Endothelial cell of umbilical vein (primary cell): ENCODE measurements around the gene CC2D2B.

Experiments used
- CTCF ChIP-seq, 2 donors: IDR thresholded peaks; 1 replicate in 1 of 2; 2 replicates in 1 of 2; pipeline ENCODE4 v1.5.1; 2011; ENCODE audit warnings: low read length in 2 of 2, mild to moderate bottlenecking in 2 of 2, moderate library complexity in 2 of 2, control low read depth in 1 of 2, inconsistent platforms in 1 of 2, low read depth in 1 of 2; ENCODE audit not compliant: insufficient read depth in 1 of 2; ENCODE audit errors: extremely low read depth in 1 of 2
- EZH2 ChIP-seq: IDR thresholded peaks from 2 replicates; pipeline ENCODE4 v1.6.1; 2012; ENCODE audit warnings: borderline replicate concordance, low read depth, mild to moderate bottlenecking, moderate library complexity, low read length, inconsistent platforms; ENCODE audit not compliant: severe bottlenecking
- FOS ChIP-seq: IDR thresholded peaks from 2 replicates; pipeline ENCODE4 v1.6.1; 2011; ENCODE audit warnings: mild to moderate bottlenecking, low read length, moderate library complexity, borderline replicate concordance; ENCODE audit not compliant: insufficient read depth
- MAX ChIP-seq: IDR thresholded peaks from 2 replicates; pipeline ENCODE4 v1.6.1; 2011; ENCODE audit not compliant: insufficient read depth, insufficient read length
- MYC ChIP-seq: IDR thresholded peaks from one replicate; pipeline ENCODE4 v1.6.1; 2011; ENCODE audit warnings: mild to moderate bottlenecking, low read depth, low read length
- POLR2A ChIP-seq: IDR thresholded peaks from 2 replicates; pipeline ENCODE4 v1.6.1; 2012; ENCODE audit warnings: low read depth, mild to moderate bottlenecking, control low read depth, low read length
- POLR2AphosphoS5 ChIP-seq: IDR thresholded peaks from 2 replicates; pipeline ENCODE4 v1.6.1; 2012; ENCODE audit warnings: low read depth, mild to moderate bottlenecking, control low read depth, low read length, moderate library complexity; ENCODE audit not compliant: insufficient read depth

DNA sequence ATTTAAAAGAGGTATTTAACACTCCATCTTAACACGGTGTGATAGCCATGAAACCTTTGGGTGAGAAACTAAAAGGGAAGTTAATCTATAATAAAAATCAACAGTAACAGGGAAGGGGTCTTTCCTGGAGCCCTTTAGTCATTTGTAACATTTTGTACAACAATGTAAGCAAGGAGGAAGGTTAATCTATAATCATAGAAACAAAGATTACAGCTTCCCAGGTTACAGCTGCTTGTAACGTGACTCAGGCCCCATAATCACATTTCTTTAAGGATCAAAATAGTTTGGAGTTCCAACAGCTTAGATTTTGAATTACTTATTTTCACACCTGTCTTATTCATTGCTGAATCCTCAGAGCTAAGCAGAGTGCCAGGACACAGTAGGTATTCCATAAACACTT is 17.9 kb upstream of the CC2D2B start:
- TF ChIP-seq POLR2A: no peak
- no peak for TF ChIP-seq EZH2
- TF ChIP-seq CTCF (IDR thresholded peaks at IDR 0.05; ENCODE audit: extremely low read depth in 1 of 2, insufficient read depth in 1 of 2, low read depth in 1 of 2, low read length in 2 of 2): no peak
- TF ChIP-seq POLR2AphosphoS5: no peak
- TF ChIP-seq MYC: no peak
- no peak for TF ChIP-seq MAX
- no peak for TF ChIP-seq FOS
